ENCODE data around the gene CADM2.

CADM2 gene

DNA sequence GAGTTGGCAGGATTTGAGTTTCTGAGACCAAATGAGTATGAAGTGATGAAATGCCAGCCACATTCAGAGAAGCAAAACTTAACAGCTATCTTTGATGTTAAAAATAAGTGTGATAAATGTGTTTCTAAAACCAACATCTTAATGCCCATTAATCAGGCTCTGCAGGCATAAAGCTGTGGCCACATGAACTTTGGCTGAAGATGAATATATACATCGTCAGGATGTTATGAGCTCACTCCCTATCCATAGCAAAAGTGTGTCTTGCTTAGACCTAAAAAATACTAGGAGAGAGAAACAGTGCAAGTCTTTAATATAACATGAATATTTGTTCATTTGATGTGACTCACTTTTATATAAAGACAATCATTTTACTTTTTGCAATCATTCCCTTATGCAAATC, 218.0 kb downstream of the CADM2 start:
- TF ChIP-seq, protein P1, sequence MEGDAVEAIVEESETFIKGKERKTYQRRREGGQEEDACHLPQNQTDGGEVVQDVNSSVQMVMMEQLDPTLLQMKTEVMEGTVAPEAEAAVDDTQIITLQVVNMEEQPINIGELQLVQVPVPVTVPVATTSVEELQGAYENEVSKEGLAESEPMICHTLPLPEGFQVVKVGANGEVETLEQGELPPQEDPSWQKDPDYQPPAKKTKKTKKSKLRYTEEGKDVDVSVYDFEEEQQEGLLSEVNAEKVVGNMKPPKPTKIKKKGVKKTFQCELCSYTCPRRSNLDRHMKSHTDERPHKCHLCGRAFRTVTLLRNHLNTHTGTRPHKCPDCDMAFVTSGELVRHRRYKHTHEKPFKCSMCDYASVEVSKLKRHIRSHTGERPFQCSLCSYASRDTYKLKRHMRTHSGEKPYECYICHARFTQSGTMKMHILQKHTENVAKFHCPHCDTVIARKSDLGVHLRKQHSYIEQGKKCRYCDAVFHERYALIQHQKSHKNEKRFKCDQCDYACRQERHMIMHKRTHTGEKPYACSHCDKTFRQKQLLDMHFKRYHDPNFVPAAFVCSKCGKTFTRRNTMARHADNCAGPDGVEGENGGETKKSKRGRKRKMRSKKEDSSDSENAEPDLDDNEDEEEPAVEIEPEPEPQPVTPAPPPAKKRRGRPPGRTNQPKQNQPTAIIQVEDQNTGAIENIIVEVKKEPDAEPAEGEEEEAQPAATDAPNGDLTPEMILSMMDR (IDR thresholded peaks at IDR 0.05): no peak

DNA sequence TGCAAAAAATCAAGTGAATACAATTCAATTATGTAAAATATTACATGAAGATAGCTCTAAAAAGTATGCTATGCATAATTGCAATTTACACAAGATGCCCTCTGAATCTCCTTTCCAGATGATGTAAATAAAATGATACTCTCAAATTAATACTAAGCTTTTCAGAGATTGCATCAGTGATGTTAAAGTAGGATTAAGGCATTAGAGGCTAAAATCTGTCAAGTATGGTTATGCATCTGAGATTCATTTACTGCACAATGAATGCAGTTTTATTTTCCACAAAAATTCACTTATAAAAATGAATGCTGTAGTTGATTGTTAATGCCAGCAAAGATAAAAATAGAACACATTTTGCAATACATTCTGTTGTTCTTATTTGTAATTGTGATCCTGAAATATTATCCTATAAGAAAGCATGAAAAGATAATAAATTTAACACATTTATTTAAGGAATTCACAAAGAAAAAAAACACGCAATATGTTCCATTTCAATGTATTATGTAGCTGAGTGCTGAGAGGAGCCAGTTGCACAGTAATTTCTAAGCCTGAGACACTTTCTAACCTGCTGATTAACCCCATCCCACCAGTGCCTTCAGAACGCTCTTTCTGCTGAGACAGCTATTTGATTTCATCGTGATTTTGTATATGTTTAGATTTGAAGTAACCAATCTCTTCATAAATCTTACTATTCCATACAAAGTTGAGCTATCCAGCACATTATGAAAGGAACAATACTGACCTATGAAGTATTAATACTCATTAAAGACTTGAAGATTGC, 224.4 kb downstream of the CADM2 start:
- TF ChIP-seq, protein P1 (IDR thresholded peaks at IDR 0.05): no peak

DNA sequence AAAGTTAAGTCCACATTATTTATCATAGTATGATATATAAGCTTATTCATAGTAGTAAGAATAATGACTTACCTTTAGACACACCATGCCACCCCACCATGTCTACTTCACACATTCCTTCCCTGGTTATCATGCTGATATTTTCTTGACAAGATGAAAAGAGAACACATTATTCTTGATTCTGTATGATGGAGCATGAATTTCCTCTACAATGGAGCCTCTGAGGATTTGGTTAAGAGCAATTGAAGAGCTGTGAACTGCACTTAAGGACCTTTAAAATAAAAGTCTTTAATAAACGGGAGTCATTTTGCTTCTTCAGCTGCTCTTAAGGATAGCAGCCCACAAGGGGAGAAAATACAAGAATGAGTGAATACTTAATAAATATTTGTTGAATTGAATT, 226.7 kb downstream of the CADM2 start:
- TF ChIP-seq, protein P1 (IDR thresholded peaks at IDR 0.05): no peak

DNA sequence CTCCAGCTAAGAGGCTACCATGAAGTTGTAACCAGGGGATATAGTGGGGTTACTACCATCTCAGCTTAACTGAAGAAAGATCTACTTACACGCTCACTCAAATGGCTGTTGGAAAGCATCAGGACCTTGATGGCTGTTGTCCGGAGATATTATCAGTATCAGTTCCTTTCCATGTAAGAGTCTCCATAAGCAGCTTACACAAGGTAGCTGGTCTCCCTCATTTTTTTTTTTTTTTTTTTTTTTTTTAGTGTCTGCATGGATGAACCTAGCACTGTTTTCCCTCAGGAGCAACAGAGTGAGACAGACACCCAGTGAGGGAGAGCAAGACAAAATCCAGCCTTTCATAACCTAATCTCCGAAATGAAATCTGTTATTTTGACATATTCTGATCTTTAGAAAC, 230.9 kb downstream of the CADM2 start:
- TF ChIP-seq, protein P1 (IDR thresholded peaks at IDR 0.05): no peak

DNA sequence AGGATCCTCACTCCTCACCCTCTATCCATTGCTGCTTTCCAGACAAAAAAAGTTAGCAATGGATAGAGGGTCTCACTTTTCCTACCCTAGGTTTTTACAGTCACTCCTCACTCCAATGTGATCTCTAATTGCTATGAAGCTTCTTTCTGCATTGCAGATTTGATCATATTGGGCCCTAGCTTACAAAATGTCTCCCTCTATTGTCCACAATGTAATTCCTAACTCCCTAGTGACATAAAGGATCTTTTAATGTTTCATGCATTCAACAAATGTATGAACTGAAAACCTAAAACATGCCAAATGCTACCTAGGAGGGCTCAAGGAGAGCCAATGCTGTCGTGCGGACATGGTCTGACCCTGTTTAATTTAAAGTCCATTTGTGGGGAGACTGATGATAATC, 234.8 kb downstream of the CADM2 start:
- TF ChIP-seq, protein P1 (IDR thresholded peaks at IDR 0.05): peak; percentile 43; the same call in 1 of the 2 replicates

DNA sequence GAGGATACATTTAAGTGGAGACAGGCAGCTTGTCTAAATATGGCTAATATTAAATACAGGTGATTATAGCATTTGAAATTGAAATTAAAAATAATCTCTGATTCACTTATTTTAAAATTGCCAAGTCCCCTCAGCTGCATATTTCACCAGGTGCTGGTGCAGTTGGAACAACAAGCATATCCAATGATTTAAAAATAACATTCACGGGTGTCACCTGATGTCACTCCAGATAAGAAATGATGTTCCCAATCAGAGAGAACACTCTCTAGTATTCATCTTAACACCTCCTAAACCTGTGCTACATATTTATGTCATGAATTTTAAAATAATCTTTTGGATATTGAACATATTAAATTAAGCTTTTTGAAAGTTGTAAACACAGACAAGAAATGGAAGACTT, 249.9 kb downstream of the CADM2 start:
- TF ChIP-seq, protein P1 (IDR thresholded peaks at IDR 0.05): no peak

DNA sequence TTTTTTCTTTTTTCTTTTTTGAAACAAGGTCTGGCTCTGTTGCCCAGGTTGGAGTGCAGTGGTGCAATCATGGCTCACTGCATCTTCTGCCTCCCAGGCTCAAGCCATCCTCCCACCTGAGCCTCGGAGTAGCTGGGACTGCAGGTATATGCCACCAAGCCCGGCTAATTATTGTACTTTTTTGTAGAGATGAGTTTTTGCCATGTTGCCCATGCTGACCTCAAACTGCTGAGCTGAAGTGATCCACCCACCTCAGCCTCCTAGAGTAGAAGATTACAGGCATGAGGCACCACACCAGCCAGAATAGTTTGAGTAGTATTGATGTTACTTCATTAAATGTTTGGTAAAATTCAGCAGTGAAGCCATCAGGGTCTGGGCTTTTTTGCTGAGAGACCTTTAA, 251.8 kb downstream of the CADM2 start:
- TF ChIP-seq, protein P1 (IDR thresholded peaks at IDR 0.05): no peak

DNA sequence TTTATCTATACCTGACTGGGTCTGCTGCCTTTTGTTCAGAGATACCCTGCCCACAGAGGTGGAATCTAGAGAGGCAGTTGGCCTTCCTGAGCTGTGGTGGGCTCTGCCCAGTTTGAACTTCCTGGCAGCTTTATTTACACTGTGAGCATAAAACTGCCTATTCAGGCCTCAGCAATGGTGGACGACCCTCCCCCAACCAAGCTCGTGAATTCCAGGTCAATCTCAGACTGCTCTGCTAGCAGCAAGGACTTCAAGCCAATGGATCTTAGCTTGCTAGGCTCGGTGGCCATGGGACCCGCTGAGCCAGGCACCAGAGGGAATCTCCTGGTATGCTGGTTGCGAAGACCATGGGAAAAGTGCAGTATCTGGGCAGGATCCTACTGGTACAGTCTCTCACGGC, 270.2 kb downstream of the CADM2 start:
- TF ChIP-seq, protein P1 (IDR thresholded peaks at IDR 0.05): no peak

All from LNCAP (cell line).